DND-41 (cell line): ENCODE data around the gene SOWAHA.
A peak's percentile ranks its signal among the peaks of the same experiment; 100 is the strongest.

Source experiments
- ATAC-seq: fragments of 200-7000 bp; cut with Tn5 transposase; 3 replicates; pipeline ENCODE4 v1.9.1; 2021; ENCODE audit warnings: low read depth; ENCODE audit not compliant: insufficient read depth
- DNase-seq: peaks from one replicate; pipeline ENCODE4 v3.0.0-alpha.2; 2020
- H2AFZ ChIP-seq: 2 replicates; pipeline ENCODE4 v1.6.0; 2012; ENCODE audit warnings: low read depth, low read length
- H3K27ac ChIP-seq: 2 replicates; pipeline ENCODE4 v1.5.1; 2012; ENCODE audit warnings: low read length, inconsistent platforms
- H3K27me3 ChIP-seq: fragments of 200-600 bp; sonication (generic); 2 replicates; pipeline ENCODE4 v1.6.0; 2012; ENCODE audit warnings: low read length, mild to moderate bottlenecking, inconsistent platforms; ENCODE audit not compliant: insufficient read depth, poor library complexity
- H3K36me3 ChIP-seq: 2 replicates; pipeline ENCODE4 v1.5.1; 2012; ENCODE audit warnings: low read length, inconsistent platforms; ENCODE audit not compliant: insufficient read depth
- H3K4me1 ChIP-seq: 2 replicates; pipeline ENCODE4 v1.5.1; 2012; ENCODE audit warnings: mild to moderate bottlenecking, low read length; ENCODE audit not compliant: insufficient read depth
- H3K4me2 ChIP-seq: 2 replicates; pipeline ENCODE4 v1.6.0; 2012; ENCODE audit warnings: mild to moderate bottlenecking, moderate library complexity, low read length, inconsistent platforms; ENCODE audit not compliant: insufficient read depth
- H3K4me3 ChIP-seq, 2 experiments: fragments of 200-600 bp in 1 of 2; shearing (Covaris generic) in 1 of 2; 2 replicates each; pipeline ENCODE4 v1.5.1; 2012 to 2016; ENCODE audit warnings: inconsistent platforms in 2 of 2, low read length in 2 of 2, mild to moderate bottlenecking in 2 of 2, low read depth in 1 of 2, moderate library complexity in 1 of 2
- H3K79me2 ChIP-seq: 2 replicates; pipeline ENCODE4 v1.6.0; 2012; ENCODE audit warnings: low read length, inconsistent platforms; ENCODE audit not compliant: insufficient read depth
- H3K9ac ChIP-seq: 2 replicates; pipeline ENCODE4 v1.6.0; 2012; ENCODE audit warnings: low read depth, mild to moderate bottlenecking, inconsistent platforms, low read length, moderate library complexity
- H3K9me3 ChIP-seq: 2 replicates; pipeline ENCODE4 v1.5.1; 2012; ENCODE audit warnings: low read length, moderate library complexity, mild to moderate bottlenecking, inconsistent platforms; ENCODE audit not compliant: insufficient read depth, severe bottlenecking
- H4K20me1 ChIP-seq: 2 replicates; pipeline ENCODE4 v1.6.0; 2012; ENCODE audit warnings: low read length; ENCODE audit not compliant: insufficient read depth
- EZH2 ChIP-seq: IDR thresholded peaks from 3 replicates; pipeline ENCODE4 v1.6.1; 2012; ENCODE audit warnings: borderline replicate concordance, low read depth, mild to moderate bottlenecking, moderate library complexity, low read length, inconsistent platforms; ENCODE audit not compliant: severe bottlenecking
- TF ChIP-seq, protein P1 (sequence below): IDR thresholded peaks from 2 replicates; pipeline ENCODE4 v1.5.1; 2012; ENCODE audit warnings: borderline replicate concordance, low read length, moderate library complexity, mild to moderate bottlenecking; ENCODE audit not compliant: poor library complexity, severe bottlenecking; ENCODE audit errors: extremely low read depth

The SOWAHA gene

DNA sequence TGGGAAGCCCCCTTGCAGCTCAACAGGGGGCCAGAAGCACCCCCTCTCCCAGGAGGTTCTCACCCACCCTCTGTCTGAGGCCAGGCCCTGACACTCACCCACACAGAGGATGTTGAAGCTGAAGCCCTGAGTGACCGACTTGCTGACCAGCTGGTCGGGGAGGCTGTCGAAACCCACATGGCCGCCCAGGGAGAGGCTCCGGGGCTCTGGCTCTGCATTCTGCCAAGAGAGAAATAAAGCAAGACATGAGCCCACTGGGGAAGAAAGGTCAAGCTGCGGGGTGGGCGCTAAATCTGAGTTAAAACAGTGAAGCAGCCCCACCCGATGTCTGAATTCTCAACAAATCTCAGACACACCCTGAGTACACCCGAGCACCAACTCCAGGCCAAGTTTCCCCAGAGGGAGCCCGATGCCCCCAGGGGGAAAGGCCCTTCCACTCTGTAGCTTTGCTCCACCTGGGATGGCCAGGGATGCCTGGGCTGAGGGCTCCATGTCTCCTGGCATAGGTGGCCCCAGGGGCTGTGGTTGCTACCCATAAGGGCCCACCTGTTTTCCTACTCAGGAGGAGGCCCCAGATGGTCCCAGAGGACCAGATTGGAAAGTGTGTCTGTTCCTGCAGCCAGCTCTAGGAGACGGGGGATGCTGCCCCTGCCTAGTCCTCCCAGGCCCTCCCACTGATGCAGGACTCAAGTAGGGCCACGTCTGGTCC, 47.6 kb upstream of the SOWAHA start:
- DNase-seq (no peak), ATAC-seq (no peak)
- Histone ChIP-seq H3K4me2 (no peak overlapping the region), H3K4me3 (no peak overlapping the region), H3K36me3 (peaks cover 47% of the 10 kb centered on the region), H3K79me2 (peaks cover 23% of the 10 kb centered on the region), H3K9me3 (no peaks in the 10 kb centered on the region), H2AFZ (no peak overlapping the region), H3K27me3 (no peaks in the 10 kb centered on the region), H3K4me1 (no peaks in the 10 kb centered on the region; the same call in 1 of the 2 replicates), H3K27ac (no peak overlapping the region), H4K20me1 (peaks cover 34% of the 10 kb centered on the region), H3K9ac (no peak overlapping the region)
- no peak for TF ChIP-seq EZH2

DNA sequence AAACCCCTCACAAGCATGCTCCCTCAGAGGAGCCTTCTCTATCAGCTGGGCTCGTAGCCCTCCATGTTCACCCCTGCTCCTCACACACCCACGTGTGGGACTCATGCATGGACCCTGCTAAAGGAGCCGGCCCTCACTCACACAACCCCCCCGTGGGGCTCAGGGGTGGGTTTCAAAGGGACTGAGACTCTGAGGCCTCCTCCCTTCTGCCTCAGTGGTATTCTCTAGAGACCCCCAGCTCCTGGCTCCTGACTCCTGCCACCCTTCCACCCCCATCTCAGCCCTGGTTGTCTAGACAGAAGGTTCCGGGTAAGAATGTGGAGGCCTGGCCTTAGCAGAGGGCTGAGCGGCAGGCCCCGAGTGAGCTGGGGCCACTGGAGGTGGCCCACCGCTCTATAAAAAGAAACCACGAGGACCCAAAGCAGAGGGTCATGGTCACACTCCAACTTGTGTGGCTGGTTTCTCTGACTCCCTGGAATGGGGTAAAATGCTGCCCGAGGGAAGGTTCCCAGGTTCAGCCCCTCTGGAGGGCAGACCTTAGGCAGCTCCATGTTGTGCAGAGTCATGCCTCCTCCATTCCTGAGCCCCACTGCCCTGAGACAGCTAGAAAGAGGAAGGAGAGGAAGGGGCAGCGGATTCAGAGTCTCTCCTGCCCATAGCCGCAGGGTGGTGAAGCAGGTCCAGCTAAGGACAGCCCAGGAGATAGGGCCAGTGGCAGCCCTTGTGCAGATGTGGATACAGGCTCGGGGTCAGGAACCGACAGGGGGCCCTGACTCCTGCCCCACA, 46.9 kb upstream of the SOWAHA start:
- H3K27ac ChIP-seq, result peak overlapping the region; percentile 14; the same call in 1 of the 2 replicates
- H3K4me3 ChIP-seq, result no peak overlapping the region
- no peaks in the 10 kb centered on the region; the same call in 1 of the 2 replicates for H3K4me1 ChIP-seq
- no peak overlapping the region for H2AFZ ChIP-seq
- peaks cover 26% of the 10 kb centered on the region for H3K79me2 ChIP-seq
- no peaks in the 10 kb centered on the region for H3K27me3 ChIP-seq
- ATAC-seq (no peak), DNase-seq (no peak)
- H3K9me3 ChIP-seq, result no peaks in the 10 kb centered on the region
- no peak overlapping the region for H3K4me2 ChIP-seq
- TF ChIP-seq, protein P1, sequence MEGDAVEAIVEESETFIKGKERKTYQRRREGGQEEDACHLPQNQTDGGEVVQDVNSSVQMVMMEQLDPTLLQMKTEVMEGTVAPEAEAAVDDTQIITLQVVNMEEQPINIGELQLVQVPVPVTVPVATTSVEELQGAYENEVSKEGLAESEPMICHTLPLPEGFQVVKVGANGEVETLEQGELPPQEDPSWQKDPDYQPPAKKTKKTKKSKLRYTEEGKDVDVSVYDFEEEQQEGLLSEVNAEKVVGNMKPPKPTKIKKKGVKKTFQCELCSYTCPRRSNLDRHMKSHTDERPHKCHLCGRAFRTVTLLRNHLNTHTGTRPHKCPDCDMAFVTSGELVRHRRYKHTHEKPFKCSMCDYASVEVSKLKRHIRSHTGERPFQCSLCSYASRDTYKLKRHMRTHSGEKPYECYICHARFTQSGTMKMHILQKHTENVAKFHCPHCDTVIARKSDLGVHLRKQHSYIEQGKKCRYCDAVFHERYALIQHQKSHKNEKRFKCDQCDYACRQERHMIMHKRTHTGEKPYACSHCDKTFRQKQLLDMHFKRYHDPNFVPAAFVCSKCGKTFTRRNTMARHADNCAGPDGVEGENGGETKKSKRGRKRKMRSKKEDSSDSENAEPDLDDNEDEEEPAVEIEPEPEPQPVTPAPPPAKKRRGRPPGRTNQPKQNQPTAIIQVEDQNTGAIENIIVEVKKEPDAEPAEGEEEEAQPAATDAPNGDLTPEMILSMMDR, result no peak
- no peak for TF ChIP-seq EZH2
- no peak overlapping the region for H3K9ac ChIP-seq
- H4K20me1 ChIP-seq, result peaks cover 39% of the 10 kb centered on the region
- H3K36me3 ChIP-seq, result peaks cover 40% of the 10 kb centered on the region

DNA sequence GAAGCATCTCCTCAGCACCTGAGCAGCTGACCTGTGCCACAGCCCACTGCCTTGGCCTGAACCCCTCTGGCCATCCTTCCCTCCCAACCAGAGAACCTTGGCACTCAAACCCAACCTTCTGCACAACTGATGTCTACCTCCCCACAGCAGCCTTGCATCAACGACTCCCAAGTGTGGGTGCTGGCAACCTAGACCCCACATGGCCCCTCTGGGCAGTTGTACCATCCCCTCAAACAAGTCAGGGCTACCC, 46.4 kb upstream of the SOWAHA start:
- no peak for TF ChIP-seq EZH2
- TF ChIP-seq, protein P1, result no peak
- H3K27me3 ChIP-seq, result no peaks in the 10 kb centered on the region
- H3K4me1 ChIP-seq, result no peaks in the 10 kb centered on the region; the same call in 1 of the 2 replicates
- no peak overlapping the region for H3K4me3 ChIP-seq
- H3K79me2 ChIP-seq, result peaks cover 28% of the 10 kb centered on the region
- no peak overlapping the region for H3K4me2 ChIP-seq
- DNase-seq (no peak), ATAC-seq (no peak)
- peaks cover 39% of the 10 kb centered on the region for H4K20me1 ChIP-seq
- no peaks in the 10 kb centered on the region for H3K9me3 ChIP-seq
- peaks cover 35% of the 10 kb centered on the region for H3K36me3 ChIP-seq
- H3K9ac ChIP-seq, result no peak overlapping the region
- no peak overlapping the region for H2AFZ ChIP-seq
- H3K27ac ChIP-seq, result no peak overlapping the region

DNA sequence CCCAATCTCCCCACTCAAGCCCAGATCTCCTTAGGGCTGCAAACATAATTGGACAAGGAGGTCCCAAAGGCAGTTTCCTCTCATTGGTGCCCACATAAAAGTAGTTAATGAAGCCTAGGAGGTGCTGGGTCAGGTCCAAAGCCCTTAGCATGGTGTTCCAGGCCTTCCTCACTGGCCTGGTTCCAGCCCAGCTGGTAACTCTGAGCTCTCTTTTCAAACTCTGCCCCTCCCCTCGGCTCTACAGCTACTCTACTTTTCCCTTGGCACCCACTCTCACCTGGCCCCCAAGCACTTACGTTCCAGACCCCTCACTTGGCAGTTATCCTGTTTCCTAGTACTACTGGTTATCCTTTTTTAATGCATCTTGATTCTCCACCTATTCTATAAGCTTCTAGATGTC, 46.0 kb upstream of the SOWAHA start:
- Histone ChIP-seq H3K79me2 (peaks cover 30% of the 10 kb centered on the region), H3K27ac (no peak overlapping the region), H3K4me2 (no peak overlapping the region), H3K4me1 (no peaks in the 10 kb centered on the region; the same call in 1 of the 2 replicates), H3K27me3 (no peaks in the 10 kb centered on the region), H3K9ac (no peak overlapping the region), H3K9me3 (no peaks in the 10 kb centered on the region), H2AFZ (no peak overlapping the region), H3K4me3 (no peak overlapping the region), H4K20me1 (peaks cover 40% of the 10 kb centered on the region), H3K36me3 (peaks cover 30% of the 10 kb centered on the region)
- ATAC-seq (no peak), DNase-seq (no peak)
- TF ChIP-seq EZH2, result no peak
- TF ChIP-seq, protein P1, result no peak
